ES-I3 (cell line): ENCODE results near the gene SH3TC2.

Source experiments
- H3K36me3 ChIP-seq: 2 replicates; pipeline ENCODE4 v1.6.1; 2013; ENCODE audit warnings: mild to moderate bottlenecking, low read length, control low read depth, moderate library complexity; ENCODE audit not compliant: insufficient read depth
- H3K4me1 ChIP-seq: 2 replicates; pipeline ENCODE4 v1.6.1; 2013; ENCODE audit warnings: mild to moderate bottlenecking, control low read depth, low read length; ENCODE audit not compliant: insufficient read depth
- H3K9ac ChIP-seq: 2 replicates; pipeline ENCODE4 v1.6.1; 2013; ENCODE audit warnings: low read depth, mild to moderate bottlenecking, low read length, moderate library complexity
- H3K9me3 ChIP-seq: 2 replicates; pipeline ENCODE4 v1.6.1; 2013; ENCODE audit warnings: mild to moderate bottlenecking, low read length, moderate library complexity; ENCODE audit not compliant: control insufficient read depth, insufficient read depth

Gene SH3TC2

GRCh38 chr5:149072791-149073190 is 9.9 kb upstream of the SH3TC2 start:
- H3K9me3 ChIP-seq = no peaks in the 10 kb centered on the region
- no peaks in the 10 kb centered on the region for H3K36me3 ChIP-seq
- no peaks in the 10 kb centered on the region for H3K4me1 ChIP-seq
- no peak overlapping the region for H3K9ac ChIP-seq

DNA sequence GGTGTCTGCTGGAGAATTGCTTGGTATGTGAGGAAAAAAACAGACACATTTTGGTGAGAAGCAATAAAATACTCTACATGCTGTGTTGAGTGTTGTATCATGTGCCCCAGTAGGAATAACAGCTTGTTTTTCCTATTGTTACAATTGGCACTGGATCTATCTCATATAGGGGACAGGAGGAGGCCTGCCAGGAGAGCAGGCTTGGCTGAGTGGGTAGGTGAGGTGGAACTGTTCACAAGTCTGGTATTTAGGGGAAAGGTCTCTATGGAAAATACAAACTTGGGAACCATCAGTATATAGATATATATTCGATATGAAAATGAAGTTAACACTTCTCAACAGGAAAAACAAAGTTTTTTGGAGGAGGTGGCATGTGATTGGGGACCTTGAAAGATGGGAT is 9.5 kb upstream of the SH3TC2 start:
- Histone ChIP-seq H3K9ac (no peak overlapping the region), H3K4me1 (no peaks in the 10 kb centered on the region), H3K36me3 (no peaks in the 10 kb centered on the region), H3K9me3 (no peaks in the 10 kb centered on the region)

DNA sequence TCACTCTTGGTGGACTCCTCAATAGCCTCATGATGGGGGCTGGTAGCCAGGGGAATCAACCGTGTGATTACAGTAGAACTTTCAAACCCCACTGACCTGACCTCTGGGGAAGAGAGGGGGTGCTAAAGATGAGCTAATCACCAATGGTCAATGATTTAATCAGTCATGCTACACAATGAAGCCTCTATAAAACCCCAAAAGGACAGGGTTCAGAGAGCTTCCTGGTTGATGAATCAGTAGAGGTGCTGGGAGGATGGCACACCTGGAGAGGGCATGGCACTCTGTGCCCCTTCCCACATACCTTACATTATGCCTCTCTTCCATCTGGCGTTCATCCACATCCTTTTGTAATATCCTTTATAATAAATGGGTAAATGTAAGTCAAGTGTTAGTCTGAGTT is 8.9 kb upstream of the SH3TC2 start:
- Histone ChIP-seq H3K9ac (no peak overlapping the region), H3K9me3 (no peaks in the 10 kb centered on the region), H3K4me1 (no peaks in the 10 kb centered on the region), H3K36me3 (no peaks in the 10 kb centered on the region)

- Histone ChIP-seq H3K9ac (no peak overlapping the region), H3K9me3 (no peaks in the 10 kb centered on the region), H3K4me1 (no peaks in the 10 kb centered on the region), H3K36me3 (no peaks in the 10 kb centered on the region)
These were observed 8.4 kb upstream of the SH3TC2 start for GRCh38 chr5:149071216-149071615.

DNA sequence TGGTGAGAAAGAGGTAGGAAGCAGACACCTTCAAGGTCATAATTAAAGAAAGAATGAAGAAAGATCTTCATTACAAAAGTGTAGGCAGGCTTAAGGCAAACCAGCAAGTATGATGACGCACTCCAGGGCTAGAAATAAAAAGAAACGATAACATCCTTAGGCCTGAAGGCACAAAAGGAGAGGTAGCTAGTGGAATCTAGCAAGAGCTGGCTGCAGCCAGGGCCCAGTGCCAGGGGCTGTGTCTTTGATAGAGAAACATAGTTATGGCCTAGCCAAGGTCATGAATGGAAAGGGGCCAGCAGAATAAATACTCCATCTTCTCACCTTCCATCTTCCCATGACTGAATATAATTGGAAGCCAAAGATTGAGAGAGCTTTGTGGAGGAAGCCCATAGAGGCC is 6.8 kb upstream of the SH3TC2 start:
- Histone ChIP-seq H3K4me1 (no peaks in the 10 kb centered on the region), H3K36me3 (no peaks in the 10 kb centered on the region), H3K9me3 (no peaks in the 10 kb centered on the region), H3K9ac (no peak overlapping the region)

DNA sequence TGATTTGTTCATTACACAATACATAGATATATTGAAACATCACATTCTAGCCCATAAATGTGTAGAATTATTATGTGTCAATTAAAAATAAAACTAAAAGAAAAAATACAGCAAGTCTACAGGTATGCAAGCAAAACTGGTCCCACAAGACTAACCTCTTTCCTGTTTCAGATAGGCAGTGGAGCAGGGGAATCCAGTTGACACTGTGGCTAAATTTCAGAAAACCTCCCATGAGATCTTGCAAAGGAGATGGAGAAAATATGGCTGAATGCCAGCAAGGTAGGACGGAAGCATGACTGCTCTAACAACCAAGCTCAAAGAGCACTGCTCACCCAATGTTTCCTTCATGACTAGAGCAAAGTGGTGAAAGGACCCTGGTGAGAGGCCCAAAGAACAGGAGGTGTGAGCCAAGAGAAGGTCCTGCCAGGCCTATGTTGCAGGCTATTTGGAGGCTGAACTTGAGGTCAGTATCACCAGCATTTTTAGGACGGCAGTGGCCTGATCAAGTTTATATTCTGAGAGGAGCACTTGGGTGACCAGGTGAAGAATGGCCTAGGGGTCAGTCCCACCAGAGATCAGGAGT is 1.1 kb upstream of the SH3TC2 start:
- no peaks in the 10 kb centered on the region for H3K36me3 ChIP-seq
- no peak overlapping the region for H3K9ac ChIP-seq
- H3K4me1 ChIP-seq = peaks cover 10% of the 10 kb centered on the region
- no peaks in the 10 kb centered on the region for H3K9me3 ChIP-seq

GRCh38 chr5:149062371-149063016 is 368 bp downstream of the SH3TC2 start:
- Histone ChIP-seq H3K4me1 (peaks cover 10% of the 10 kb centered on the region), H3K9me3 (0 out of 2 replicates have a peak, but pooled peaks cover 3% of the 10 kb centered on the region), H3K36me3 (no peaks in the 10 kb centered on the region), H3K9ac (no peak overlapping the region)

DNA sequence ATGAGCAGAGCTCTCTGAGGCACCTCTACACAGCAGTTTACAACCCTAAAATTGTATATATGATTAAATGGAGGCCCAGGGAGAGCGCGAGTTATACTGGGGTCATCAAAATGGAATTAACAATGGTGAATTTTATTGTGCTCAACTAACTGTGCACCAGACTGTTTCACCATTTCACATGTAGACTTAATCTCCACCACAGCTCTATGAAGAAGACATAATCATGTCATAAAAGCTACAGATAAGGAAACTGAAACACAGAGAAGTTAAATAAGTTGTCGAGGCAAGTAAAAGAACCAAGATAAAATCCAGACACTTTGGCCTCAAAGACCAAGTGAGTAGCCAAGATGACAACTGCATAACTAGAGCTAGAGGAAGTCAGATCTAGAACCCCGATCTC is 1.5 kb downstream of the SH3TC2 start:
- Histone ChIP-seq H3K9ac (no peak overlapping the region), H3K36me3 (no peaks in the 10 kb centered on the region), H3K4me1 (peaks cover 10% of the 10 kb centered on the region), H3K9me3 (0 out of 2 replicates have a peak, but pooled peaks cover 3% of the 10 kb centered on the region)

GRCh38 chr5:149060325-149060724 is 2.5 kb downstream of the SH3TC2 start:
- peaks cover 10% of the 10 kb centered on the region for H3K4me1 ChIP-seq
- H3K9me3 ChIP-seq = 0 out of 2 replicates have a peak, but pooled peaks cover 3% of the 10 kb centered on the region
- H3K9ac ChIP-seq = no peak overlapping the region
- no peaks in the 10 kb centered on the region for H3K36me3 ChIP-seq

DNA sequence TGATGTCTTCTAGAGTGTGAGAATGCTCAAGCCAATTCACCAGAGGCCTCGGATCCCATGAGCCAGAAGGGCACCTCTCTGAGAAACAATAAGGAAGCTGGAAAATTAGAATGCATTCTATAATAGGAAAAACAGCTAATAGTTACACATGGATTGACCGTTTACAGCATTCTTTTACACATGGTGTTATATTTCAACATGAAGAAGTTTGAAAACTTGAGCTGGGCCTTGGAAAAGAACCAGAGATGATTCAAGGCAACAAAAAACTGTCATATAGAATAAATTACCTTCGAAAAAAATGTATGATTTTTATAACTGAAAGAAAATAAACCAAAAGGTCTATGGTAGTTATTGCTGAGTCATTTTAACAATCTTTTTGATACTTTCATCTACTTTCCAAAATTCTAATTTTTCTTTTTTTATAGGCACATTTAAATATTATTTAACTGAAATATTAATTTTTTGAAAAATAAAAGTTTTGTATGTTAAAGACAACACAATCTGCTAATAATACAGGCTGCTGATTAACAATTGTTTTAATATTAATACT is 6.2 kb downstream of the SH3TC2 start:
- no peak overlapping the region for H3K9ac ChIP-seq
- 0 out of 2 replicates have a peak, but pooled peaks cover 3% of the 10 kb centered on the region for H3K9me3 ChIP-seq
- no peaks in the 10 kb centered on the region for H3K36me3 ChIP-seq
- no peaks in the 10 kb centered on the region for H3K4me1 ChIP-seq

GRCh38 chr5:149054416-149054815 is 8.4 kb downstream of the SH3TC2 start:
- Histone ChIP-seq H3K4me1 (no peaks in the 10 kb centered on the region), H3K36me3 (no peaks in the 10 kb centered on the region), H3K9ac (no peak overlapping the region), H3K9me3 (0 out of 2 replicates have a peak, but pooled peaks cover 3% of the 10 kb centered on the region)

DNA sequence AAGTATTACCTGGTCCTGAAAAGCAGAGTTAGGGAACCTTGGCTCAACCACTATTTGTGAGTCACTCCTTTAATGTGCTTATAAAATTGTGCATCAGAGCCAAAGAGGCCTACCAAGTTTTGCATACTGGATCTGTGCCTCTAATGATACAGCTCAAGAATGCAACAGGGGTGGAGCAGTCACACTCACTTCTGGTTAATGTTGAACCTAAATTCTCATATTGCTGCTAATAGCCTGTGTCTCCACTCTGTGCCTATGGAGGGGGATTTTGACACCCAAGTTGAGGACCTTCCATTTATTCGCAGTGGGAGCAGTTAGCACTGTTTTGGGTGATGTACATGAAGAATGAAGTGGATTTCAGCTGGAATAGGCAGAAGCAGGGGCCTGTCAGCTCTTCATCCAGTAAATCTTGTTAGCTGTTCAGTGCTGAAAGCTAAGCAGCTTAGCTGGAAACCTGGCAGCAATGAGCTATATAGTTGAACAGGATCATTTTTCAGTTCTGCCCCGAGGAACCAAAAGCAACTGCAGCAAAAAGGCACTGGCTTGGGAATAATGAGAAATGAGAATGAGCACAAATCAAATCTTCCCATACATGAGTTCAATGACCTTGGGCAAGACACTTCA is 9.7 kb downstream of the SH3TC2 start:
- Histone ChIP-seq H3K4me1 (no peaks in the 10 kb centered on the region), H3K9me3 (0 out of 2 replicates have a peak, but pooled peaks cover 3% of the 10 kb centered on the region), H3K36me3 (no peaks in the 10 kb centered on the region), H3K9ac (no peak overlapping the region)

DNA sequence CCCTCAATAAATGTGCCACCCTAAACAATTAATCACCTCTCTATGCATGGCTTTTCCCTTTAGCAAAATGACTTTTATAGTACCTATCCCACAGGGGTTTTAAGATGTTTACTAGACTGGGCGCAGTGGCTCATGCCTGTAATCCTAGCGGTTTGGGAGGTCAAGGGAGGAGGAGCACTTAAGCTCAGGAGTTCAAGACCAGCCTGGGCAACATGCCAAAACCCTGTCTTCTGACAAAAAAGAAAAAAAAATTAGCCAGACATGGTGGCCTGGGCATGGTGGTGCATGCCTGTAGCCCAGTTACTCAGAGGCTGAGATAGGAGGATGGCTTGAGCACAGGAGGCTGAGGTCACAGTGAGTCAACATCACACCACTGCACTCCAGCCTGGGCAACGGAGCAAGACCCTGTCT is 13.5 kb downstream of the SH3TC2 start:
- H3K36me3 ChIP-seq = no peaks in the 10 kb centered on the region
- H3K4me1 ChIP-seq = no peaks in the 10 kb centered on the region
- H3K9me3 ChIP-seq = no peaks in the 10 kb centered on the region
- H3K9ac ChIP-seq = no peak overlapping the region

DNA sequence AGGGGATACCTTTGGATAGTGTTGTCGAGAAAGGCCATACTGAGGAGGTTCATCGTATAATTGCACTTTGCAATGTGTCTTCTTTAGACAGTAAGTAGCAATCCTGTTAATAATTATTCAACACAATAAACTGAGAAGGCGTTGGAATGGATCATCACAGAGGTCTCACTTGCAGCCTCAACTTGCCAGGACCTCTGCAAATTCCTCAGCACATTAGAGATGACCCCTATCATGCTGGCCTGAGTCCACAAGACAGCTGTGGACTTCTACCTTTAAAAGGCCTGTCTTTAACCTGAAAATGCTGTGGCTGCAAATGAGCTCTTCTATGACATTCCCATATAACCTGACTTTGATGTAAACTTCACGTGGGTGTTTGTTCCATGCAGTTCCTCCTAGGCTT is 14.1 kb downstream of the SH3TC2 start:
- H3K9ac ChIP-seq = no peak overlapping the region
- no peaks in the 10 kb centered on the region for H3K36me3 ChIP-seq
- no peaks in the 10 kb centered on the region for H3K9me3 ChIP-seq
- H3K4me1 ChIP-seq = no peaks in the 10 kb centered on the region

- H3K9ac ChIP-seq = no peak overlapping the region
- H3K4me1 ChIP-seq = no peaks in the 10 kb centered on the region
- H3K36me3 ChIP-seq = no peaks in the 10 kb centered on the region
- no peaks in the 10 kb centered on the region for H3K9me3 ChIP-seq
These were observed 15.4 kb downstream of the SH3TC2 start for GRCh38 chr5:149047462-149047861.
